ENCODE results near the gene PRKCH. TPM values are rescaled to one million over a fixed set of nuclear protein-coding genes. Genes with fewer than 3 reads are reported as not detected.

PRKCH gene
- total RNA-seq, 1 experiment from 2014 or later, result 170 TPM

- H3K9me3 ChIP-seq (ENCODE audit: low read length), result no peaks in the 10 kb centered on the region
- TF ChIP-seq, protein P1, sequence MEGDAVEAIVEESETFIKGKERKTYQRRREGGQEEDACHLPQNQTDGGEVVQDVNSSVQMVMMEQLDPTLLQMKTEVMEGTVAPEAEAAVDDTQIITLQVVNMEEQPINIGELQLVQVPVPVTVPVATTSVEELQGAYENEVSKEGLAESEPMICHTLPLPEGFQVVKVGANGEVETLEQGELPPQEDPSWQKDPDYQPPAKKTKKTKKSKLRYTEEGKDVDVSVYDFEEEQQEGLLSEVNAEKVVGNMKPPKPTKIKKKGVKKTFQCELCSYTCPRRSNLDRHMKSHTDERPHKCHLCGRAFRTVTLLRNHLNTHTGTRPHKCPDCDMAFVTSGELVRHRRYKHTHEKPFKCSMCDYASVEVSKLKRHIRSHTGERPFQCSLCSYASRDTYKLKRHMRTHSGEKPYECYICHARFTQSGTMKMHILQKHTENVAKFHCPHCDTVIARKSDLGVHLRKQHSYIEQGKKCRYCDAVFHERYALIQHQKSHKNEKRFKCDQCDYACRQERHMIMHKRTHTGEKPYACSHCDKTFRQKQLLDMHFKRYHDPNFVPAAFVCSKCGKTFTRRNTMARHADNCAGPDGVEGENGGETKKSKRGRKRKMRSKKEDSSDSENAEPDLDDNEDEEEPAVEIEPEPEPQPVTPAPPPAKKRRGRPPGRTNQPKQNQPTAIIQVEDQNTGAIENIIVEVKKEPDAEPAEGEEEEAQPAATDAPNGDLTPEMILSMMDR (conservative IDR thresholded peaks at IDR 0.05; ENCODE audit: low read depth, low read length), result no peak
- TF ChIP-seq EZH2phosphoT487 (IDR thresholded peaks at IDR 0.05; ENCODE audit: borderline replicate concordance, low read length) (no peak), EZH2 (IDR thresholded peaks at IDR 0.05; ENCODE audit: low read length, unreplicated experiment) (no peak)
- H3K36me3 ChIP-seq (ENCODE audit: low read depth, low read length), result no peaks in the 10 kb centered on the region
- intact Hi-C loops (cut with micrococcal nuclease), result no loop called here
- H3K4me1 ChIP-seq (ENCODE audit: insufficient read depth, low read length), result peaks cover 35% of the 10 kb centered on the region
- H3K79me2 ChIP-seq (ENCODE audit: low read length), result no peaks in the 10 kb centered on the region
- no peaks in the 10 kb centered on the region for H4K20me1 ChIP-seq (ENCODE audit: low read length)
- CTCF ChIA-PET, result interaction anchor here (0.6 kb wide), 1 partner anchor 155 kb away, joined by 3 read pairs; no protein-coding TSS in a partner anchor
- BruUV-seq (replicated peaks), result no TSS peak
- ATAC-seq, result no peak
- H3K27ac ChIP-seq (ENCODE audit: low read length), result no peak overlapping the region
- H2AFZ ChIP-seq (ENCODE audit: low read length), result no peak overlapping the region
- H3K9ac ChIP-seq (ENCODE audit: low read length), result no peak overlapping the region
- H3K4me3 ChIP-seq (ENCODE audit: low read length), result no peak overlapping the region
- H3K27me3 ChIP-seq (ENCODE audit: low read length), result no peaks in the 10 kb centered on the region
- H3K9me2 ChIP-seq (replicated peaks; ENCODE audit: low read length), result no peaks in the 10 kb centered on the region
- POLR2A ChIA-PET (ENCODE audit: unreplicated experiment), result no interaction called here
- no peak overlapping the region for H3K4me2 ChIP-seq (ENCODE audit: low read length)
- DNase-seq, result no peak
- peaks cover 14% of the 10 kb centered on the region for H3F3A ChIP-seq (ENCODE audit: low read length, unreplicated experiment)
Observed at GRCh38 chr14:61581340-61581739, 260.0 kb downstream of the PRKCH start.

DNA sequence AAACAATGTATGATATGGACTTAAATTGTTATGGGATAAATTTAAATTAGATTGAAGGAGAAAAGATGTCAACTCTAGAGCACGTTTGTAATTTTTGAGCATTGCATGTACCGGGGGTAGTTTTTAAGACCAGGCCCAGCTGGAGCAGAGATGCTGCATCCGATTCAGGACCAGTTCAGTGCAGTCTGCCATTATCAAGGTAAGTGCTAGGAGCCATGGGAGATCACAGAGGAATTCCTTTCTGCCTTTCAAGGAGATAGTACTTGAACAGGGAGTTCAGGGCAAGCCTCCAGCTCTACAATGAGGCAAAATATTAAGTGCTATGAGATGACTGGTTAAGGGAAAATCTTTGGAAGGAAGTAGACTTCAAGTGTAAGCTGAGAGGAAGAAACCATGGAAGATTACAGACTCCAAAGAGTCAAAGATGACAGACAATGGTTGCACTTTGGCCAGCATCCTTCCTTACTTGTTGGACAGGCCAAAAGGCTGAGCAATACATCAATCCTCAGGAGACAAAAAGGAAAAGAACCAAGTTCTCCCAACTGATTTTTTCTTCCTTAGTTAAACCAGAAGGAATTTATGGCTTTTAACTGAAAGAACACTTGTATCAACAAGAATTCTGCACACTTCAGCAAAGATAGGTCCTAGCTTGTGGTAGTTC lies 260.7 kb downstream of the PRKCH start:
- no peak for ATAC-seq
- TF ChIP-seq EZH2phosphoT487 (IDR thresholded peaks at IDR 0.05; ENCODE audit: borderline replicate concordance, low read length) (no peak), EZH2 (IDR thresholded peaks at IDR 0.05; ENCODE audit: low read length, unreplicated experiment) (no peak)
- TF ChIP-seq, protein P1 (conservative IDR thresholded peaks at IDR 0.05; ENCODE audit: low read depth, low read length), result no peak
- no peak overlapping the region for H3K4me3 ChIP-seq (ENCODE audit: low read length)
- H2AFZ ChIP-seq (ENCODE audit: low read length), result no peak overlapping the region
- peaks cover 15% of the 10 kb centered on the region for H3F3A ChIP-seq (ENCODE audit: low read length, unreplicated experiment)
- no peaks in the 10 kb centered on the region for H4K20me1 ChIP-seq (ENCODE audit: low read length)
- no peak for DNase-seq
- H3K9me2 ChIP-seq (replicated peaks; ENCODE audit: low read length), result no peaks in the 10 kb centered on the region
- intact Hi-C loops (cut with micrococcal nuclease), result no loop called here
- H3K27ac ChIP-seq (ENCODE audit: low read length), result no peak overlapping the region
- no peaks in the 10 kb centered on the region for H3K9me3 ChIP-seq (ENCODE audit: low read length)
- H3K36me3 ChIP-seq (ENCODE audit: low read depth, low read length), result no peaks in the 10 kb centered on the region
- no peaks in the 10 kb centered on the region for H3K27me3 ChIP-seq (ENCODE audit: low read length)
- CTCF ChIA-PET, result interaction anchor here (0.6 kb wide), 1 partner anchor 155 kb away, joined by 3 read pairs; no protein-coding TSS in a partner anchor
- no TSS peak for BruUV-seq (replicated peaks)
- H3K9ac ChIP-seq (ENCODE audit: low read length), result no peak overlapping the region
- no peaks in the 10 kb centered on the region for H3K79me2 ChIP-seq (ENCODE audit: low read length)
- POLR2A ChIA-PET (ENCODE audit: unreplicated experiment), result no interaction called here
- no peak overlapping the region for H3K4me2 ChIP-seq (ENCODE audit: low read length)
- H3K4me1 ChIP-seq (ENCODE audit: insufficient read depth, low read length), result peaks cover 41% of the 10 kb centered on the region

DNA sequence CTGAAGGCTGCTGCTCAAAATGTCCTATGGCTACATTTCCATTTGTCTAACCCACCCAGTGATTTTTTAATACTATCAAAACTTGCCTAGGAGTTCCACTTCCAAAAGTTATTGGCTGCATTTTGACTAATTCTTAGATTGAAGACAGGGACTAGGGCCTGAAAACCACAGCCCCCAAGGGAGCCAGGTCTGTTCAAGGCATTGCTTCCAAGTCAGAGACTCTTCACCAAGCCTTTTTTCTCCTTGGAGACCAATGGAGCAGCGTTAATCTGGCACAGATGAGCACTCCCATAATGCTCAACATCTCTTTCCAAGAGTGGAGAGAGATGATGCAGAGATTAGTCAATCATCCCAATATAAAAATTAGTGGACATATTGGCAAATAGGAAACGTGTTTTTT lies 261.4 kb downstream of the PRKCH start:
- Histone ChIP-seq H4K20me1 (ENCODE audit: low read length) (no peaks in the 10 kb centered on the region), H3K9me3 (ENCODE audit: low read length) (no peaks in the 10 kb centered on the region), H3K4me2 (ENCODE audit: low read length) (no peak overlapping the region), H3K27me3 (ENCODE audit: low read length) (no peaks in the 10 kb centered on the region), H3K4me1 (ENCODE audit: insufficient read depth, low read length) (peaks cover 39% of the 10 kb centered on the region), H3F3A (ENCODE audit: low read length, unreplicated experiment) (peaks cover 15% of the 10 kb centered on the region), H3K9ac (ENCODE audit: low read length) (no peak overlapping the region), H3K79me2 (ENCODE audit: low read length) (no peaks in the 10 kb centered on the region), H3K27ac (ENCODE audit: low read length) (no peak overlapping the region), H3K36me3 (ENCODE audit: low read depth, low read length) (no peaks in the 10 kb centered on the region), H3K9me2 (replicated peaks; ENCODE audit: low read length) (no peaks in the 10 kb centered on the region), H2AFZ (ENCODE audit: low read length) (no peak overlapping the region), H3K4me3 (ENCODE audit: low read length) (no peak overlapping the region)
- CTCF ChIA-PET, result no interaction called here
- POLR2A ChIA-PET (ENCODE audit: unreplicated experiment), result no interaction called here
- DNase-seq (no peak), ATAC-seq (no peak)
- BruUV-seq (replicated peaks), result no TSS peak
- intact Hi-C loops (cut with micrococcal nuclease), result no loop called here
- TF ChIP-seq EZH2 (IDR thresholded peaks at IDR 0.05; ENCODE audit: low read length, unreplicated experiment) (no peak), EZH2phosphoT487 (IDR thresholded peaks at IDR 0.05; ENCODE audit: borderline replicate concordance, low read length) (no peak)
- TF ChIP-seq, protein P1 (conservative IDR thresholded peaks at IDR 0.05; ENCODE audit: low read depth, low read length), result no peak
